RWPE2 (cell line): ENCODE results near the gene TPT1.
"Not testable (repeated sequence)": the region's sequence is repeated elsewhere in the genome, so short reads cannot be mapped to it uniquely, and the experiment has no call there.

Experiments used
- ATAC-seq: fragments of 200-7000 bp; cut with Tn5 transposase; 3 replicates; pipeline ENCODE4 v1.9.1; 2021; ENCODE audit warnings: low read depth
- DNase-seq: peaks from one replicate; pipeline ENCODE4 v3.0.0-alpha.2; 2020; ENCODE audit warnings: low spot score
- H3K27ac ChIP-seq: fragments of 450-650 bp; 2 replicates; pipeline ENCODE4 v1.5.1; 2017; ENCODE audit warnings: mild to moderate bottlenecking; ENCODE audit not compliant: poor library complexity, severe bottlenecking
- H3K27me3 ChIP-seq: fragments of 250-450 bp; sonication (Bioruptor Pico); 2 replicates; pipeline ENCODE4 v1.5.1; 2021; ENCODE audit warnings: mild to moderate bottlenecking, moderate library complexity; ENCODE audit not compliant: insufficient read depth, poor library complexity, severe bottlenecking
- H3K36me3 ChIP-seq: fragments of 250-450 bp; sonication (Bioruptor Pico); 2 replicates; pipeline ENCODE4 v1.5.1; 2020; ENCODE audit warnings: low read depth, mild to moderate bottlenecking, moderate library complexity
- H3K4me1 ChIP-seq: fragments of 250-450 bp; sonication (Bioruptor Pico); 2 replicates; pipeline ENCODE4 v1.5.1; 2021; ENCODE audit warnings: mild to moderate bottlenecking, moderate library complexity; ENCODE audit not compliant: insufficient read depth, poor library complexity, severe bottlenecking
- H3K4me3 ChIP-seq: fragments of 250-450 bp; sonication (Bioruptor Pico); 2 replicates; pipeline ENCODE4 v1.5.1; 2021; ENCODE audit warnings: mild to moderate bottlenecking, moderate library complexity; ENCODE audit not compliant: severe bottlenecking
- H3K9me3 ChIP-seq: fragments of 250-450 bp; sonication (Bioruptor Pico); 2 replicates; pipeline ENCODE4 v1.5.1; 2021; ENCODE audit warnings: mild to moderate bottlenecking, moderate library complexity; ENCODE audit not compliant: severe bottlenecking
- CTCF ChIP-seq: fragments of 450-650 bp; IDR thresholded peaks from one replicate; pipeline ENCODE4 v1.5.1; 2017; ENCODE audit warnings: mild to moderate bottlenecking, moderate library complexity; ENCODE audit not compliant: poor library complexity, severe bottlenecking

The TPT1 gene

GRCh38 chr13:45341034-45341798, at the start of gene TPT1:
Gene TPT1 (minus strand): TSS chr13:45341183. CDS start chr13:45341069, 114 bp downstream.
- TF ChIP-seq CTCF = no peak
- ATAC-seq (peak; percentile 90), DNase-seq (peak; percentile 98)
- peak within 1 kb of the TSS; percentile 95 for H3K27ac ChIP-seq
- H3K9me3 ChIP-seq = no peaks in the 10 kb centered on the region
- H3K27me3 ChIP-seq = no peaks in the 10 kb centered on the region
- peaks cover 71% of the 10 kb centered on the region for H3K36me3 ChIP-seq
- H3K4me1 ChIP-seq = peaks cover 20% of the 10 kb centered on the region
- peak within 1 kb of the TSS; percentile 71 for H3K4me3 ChIP-seq

- not testable (repeated sequence) for H3K27me3 ChIP-seq, H3K27ac ChIP-seq, H3K36me3 ChIP-seq, ATAC-seq, H3K4me3 ChIP-seq, DNase-seq, H3K9me3 ChIP-seq, H3K4me1 ChIP-seq
Measured at GRCh38 chr13:45390348-45390747, 49.4 kb upstream of the TPT1 start.

GRCh38 chr13:45388664-45389063, 47.7 kb upstream of the TPT1 start:
- no peaks in the 10 kb centered on the region for H3K27me3 ChIP-seq
- no peak for TF ChIP-seq CTCF
- no peaks in the 10 kb centered on the region for H3K9me3 ChIP-seq
- H3K4me1 ChIP-seq = no peaks in the 10 kb centered on the region
- H3K27ac ChIP-seq = no peak overlapping the region
- peaks cover 11% of the 10 kb centered on the region for H3K36me3 ChIP-seq
- DNase-seq (no peak), ATAC-seq (no peak)
- no peak overlapping the region for H3K4me3 ChIP-seq

GRCh38 chr13:45386892-45387575, 46.1 kb upstream of the TPT1 start:
- H3K4me3 ChIP-seq, ATAC-seq, H3K36me3 ChIP-seq, H3K4me1 ChIP-seq, DNase-seq, H3K27ac ChIP-seq, H3K27me3 ChIP-seq, H3K9me3 ChIP-seq: not testable (repeated sequence)

- no peaks in the 10 kb centered on the region for H3K4me1 ChIP-seq
- peaks cover 6% of the 10 kb centered on the region for H3K36me3 ChIP-seq
- H3K27ac ChIP-seq = no peak overlapping the region
- no peaks in the 10 kb centered on the region for H3K9me3 ChIP-seq
- H3K4me3 ChIP-seq = no peak overlapping the region
- ATAC-seq (no peak), DNase-seq (no peak)
- TF ChIP-seq CTCF = no peak
- H3K27me3 ChIP-seq = no peaks in the 10 kb centered on the region
Measured at GRCh38 chr13:45385907-45386553, 45.0 kb upstream of the TPT1 start.
